ENCODE results near the gene MSI2.

Gene MSI2

GRCh38 chr17:57228911-57229310, 27.4 kb upstream of the MSI2 start:
- Histone ChIP-seq H3K27ac (ENCODE audit: low read depth, low read length) (no peak overlapping the region), H3K27me3 (ENCODE audit: control insufficient read depth, insufficient read depth, low read length) (no peaks in the 10 kb centered on the region), H3K36me3 (ENCODE audit: control insufficient read depth, insufficient read depth, low read length) (no peaks in the 10 kb centered on the region), H3K4me1 (ENCODE audit: control insufficient read depth, insufficient read depth, low read length) (no peaks in the 10 kb centered on the region), H3K9ac (ENCODE audit: low read length) (no peak overlapping the region), H3K4me3 (ENCODE audit: low read length) (no peak overlapping the region)

- Histone ChIP-seq H3K9ac (ENCODE audit: low read length) (no peak overlapping the region), H3K4me3 (ENCODE audit: low read length) (no peak overlapping the region), H3K27me3 (ENCODE audit: control insufficient read depth, insufficient read depth, low read length) (peaks cover 3% of the 10 kb centered on the region), H3K27ac (ENCODE audit: low read depth, low read length) (no peak overlapping the region), H3K4me1 (ENCODE audit: control insufficient read depth, insufficient read depth, low read length) (no peaks in the 10 kb centered on the region), H3K36me3 (ENCODE audit: control insufficient read depth, insufficient read depth, low read length) (no peaks in the 10 kb centered on the region)
Measured at GRCh38 chr17:57234061-57234738, 22.1 kb upstream of the MSI2 start.

- Histone ChIP-seq H3K36me3 (ENCODE audit: control insufficient read depth, insufficient read depth, low read length) (no peaks in the 10 kb centered on the region), H3K4me3 (ENCODE audit: low read length) (no peak overlapping the region), H3K9ac (ENCODE audit: low read length) (no peak overlapping the region), H3K4me1 (ENCODE audit: control insufficient read depth, insufficient read depth, low read length) (no peaks in the 10 kb centered on the region), H3K27me3 (ENCODE audit: control insufficient read depth, insufficient read depth, low read length) (peaks cover 3% of the 10 kb centered on the region), H3K27ac (ENCODE audit: low read depth, low read length) (no peak overlapping the region)
Measured at GRCh38 chr17:57234739-57235092, 21.6 kb upstream of the MSI2 start.

DNA sequence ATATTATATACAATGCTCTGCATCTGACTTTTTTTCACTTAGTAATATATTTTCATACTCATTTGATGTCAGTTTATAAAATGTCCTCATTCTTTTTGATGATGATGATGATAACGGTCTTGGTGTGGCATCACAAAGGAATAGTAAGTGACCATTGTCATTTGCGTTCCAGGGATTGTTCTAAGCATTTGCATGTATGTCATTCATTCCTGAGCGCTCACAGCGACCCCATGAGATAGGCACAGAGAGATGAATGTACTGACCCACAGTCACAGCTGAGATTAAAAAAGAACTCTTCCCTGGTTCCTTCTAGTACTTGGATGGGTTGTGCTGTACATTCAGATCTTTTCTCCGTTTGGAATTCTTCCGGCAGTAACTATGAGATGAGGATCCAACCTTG, 21.2 kb upstream of the MSI2 start:
- Histone ChIP-seq H3K4me1 (ENCODE audit: control insufficient read depth, insufficient read depth, low read length) (no peaks in the 10 kb centered on the region), H3K4me3 (ENCODE audit: low read length) (no peak overlapping the region), H3K9ac (ENCODE audit: low read length) (no peak overlapping the region), H3K27me3 (ENCODE audit: control insufficient read depth, insufficient read depth, low read length) (peaks cover 3% of the 10 kb centered on the region), H3K36me3 (ENCODE audit: control insufficient read depth, insufficient read depth, low read length) (no peaks in the 10 kb centered on the region), H3K27ac (ENCODE audit: low read depth, low read length) (no peak overlapping the region)

DNA sequence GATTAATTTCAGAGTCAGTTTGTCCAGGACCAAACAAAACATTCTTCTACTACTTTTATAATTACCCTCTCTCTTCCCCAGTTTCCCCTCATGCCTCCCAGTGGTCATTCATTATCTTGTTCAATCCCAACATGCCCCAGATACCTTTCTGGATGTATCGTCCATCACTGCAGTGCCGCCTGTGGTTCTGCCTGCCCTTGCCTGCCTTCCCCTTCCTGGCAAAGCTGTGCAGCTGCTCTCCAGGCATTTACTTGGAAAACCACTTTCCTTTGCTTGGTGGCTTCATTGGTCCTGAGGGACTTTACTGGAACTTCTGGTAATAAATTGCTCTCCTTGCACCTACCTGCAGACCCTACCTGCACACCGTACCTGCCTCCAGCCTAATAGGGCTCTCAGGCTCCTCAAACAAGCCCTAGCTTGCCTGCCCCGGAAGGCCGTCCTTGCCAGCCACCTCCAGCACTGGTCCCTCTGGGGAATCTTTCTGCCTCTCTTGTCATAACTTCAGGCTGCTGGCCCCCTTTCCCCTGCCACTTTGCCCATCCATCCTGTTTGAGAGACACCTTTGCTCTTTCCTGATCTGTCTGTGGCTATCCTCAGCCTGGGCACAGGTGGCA, 19.5 kb upstream of the MSI2 start:
- no peak overlapping the region for H3K27ac ChIP-seq (ENCODE audit: low read depth, low read length)
- H3K9ac ChIP-seq (ENCODE audit: low read length), result no peak overlapping the region
- H3K27me3 ChIP-seq (ENCODE audit: control insufficient read depth, insufficient read depth, low read length), result peaks cover 3% of the 10 kb centered on the region
- no peak overlapping the region for H3K4me3 ChIP-seq (ENCODE audit: low read length)
- H3K4me1 ChIP-seq (ENCODE audit: control insufficient read depth, insufficient read depth, low read length), result no peaks in the 10 kb centered on the region
- no peaks in the 10 kb centered on the region for H3K36me3 ChIP-seq (ENCODE audit: control insufficient read depth, insufficient read depth, low read length)

DNA sequence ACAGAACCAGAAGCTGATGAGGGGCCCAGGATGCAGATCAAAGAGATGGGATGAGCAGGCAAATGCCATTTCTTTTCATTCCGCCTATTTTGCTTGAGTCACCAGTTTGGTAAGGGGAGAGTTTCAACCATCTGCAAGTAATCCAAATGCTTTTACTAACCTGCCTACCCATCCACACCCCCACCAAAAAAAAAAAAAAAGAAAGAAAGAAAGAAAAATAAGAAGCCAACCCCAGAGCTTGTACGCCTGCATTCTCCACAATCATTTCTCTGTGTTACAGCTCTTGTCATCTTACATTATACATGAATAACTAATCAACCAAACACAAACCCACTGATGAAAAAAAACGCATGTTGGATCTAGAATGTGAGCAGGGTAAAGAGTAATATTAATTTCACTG, 15.7 kb upstream of the MSI2 start:
- Histone ChIP-seq H3K9ac (ENCODE audit: low read length) (no peak overlapping the region), H3K36me3 (ENCODE audit: control insufficient read depth, insufficient read depth, low read length) (no peaks in the 10 kb centered on the region), H3K27ac (ENCODE audit: low read depth, low read length) (no peak overlapping the region), H3K27me3 (ENCODE audit: control insufficient read depth, insufficient read depth, low read length) (peaks cover 3% of the 10 kb centered on the region), H3K4me3 (ENCODE audit: low read length) (no peak overlapping the region), H3K4me1 (ENCODE audit: control insufficient read depth, insufficient read depth, low read length) (no peaks in the 10 kb centered on the region)

- no peak overlapping the region for H3K4me3 ChIP-seq (ENCODE audit: low read length)
- H3K4me1 ChIP-seq (ENCODE audit: control insufficient read depth, insufficient read depth, low read length), result no peaks in the 10 kb centered on the region
- H3K9ac ChIP-seq (ENCODE audit: low read length), result no peak overlapping the region
- H3K27ac ChIP-seq (ENCODE audit: low read depth, low read length), result no peak overlapping the region
- H3K36me3 ChIP-seq (ENCODE audit: control insufficient read depth, insufficient read depth, low read length), result no peaks in the 10 kb centered on the region
- H3K27me3 ChIP-seq (ENCODE audit: control insufficient read depth, insufficient read depth, low read length), result peaks cover 3% of the 10 kb centered on the region
Measured at GRCh38 chr17:57242148-57242547, 14.2 kb upstream of the MSI2 start.

- Histone ChIP-seq H3K27me3 (ENCODE audit: control insufficient read depth, insufficient read depth, low read length) (no peaks in the 10 kb centered on the region), H3K9ac (ENCODE audit: low read length) (no peak overlapping the region), H3K4me1 (ENCODE audit: control insufficient read depth, insufficient read depth, low read length) (no peaks in the 10 kb centered on the region), H3K27ac (ENCODE audit: low read depth, low read length) (no peak overlapping the region), H3K36me3 (ENCODE audit: control insufficient read depth, insufficient read depth, low read length) (no peaks in the 10 kb centered on the region), H3K4me3 (ENCODE audit: low read length) (no peak overlapping the region)
Measured at GRCh38 chr17:57243171-57243622, 13.1 kb upstream of the MSI2 start.

DNA sequence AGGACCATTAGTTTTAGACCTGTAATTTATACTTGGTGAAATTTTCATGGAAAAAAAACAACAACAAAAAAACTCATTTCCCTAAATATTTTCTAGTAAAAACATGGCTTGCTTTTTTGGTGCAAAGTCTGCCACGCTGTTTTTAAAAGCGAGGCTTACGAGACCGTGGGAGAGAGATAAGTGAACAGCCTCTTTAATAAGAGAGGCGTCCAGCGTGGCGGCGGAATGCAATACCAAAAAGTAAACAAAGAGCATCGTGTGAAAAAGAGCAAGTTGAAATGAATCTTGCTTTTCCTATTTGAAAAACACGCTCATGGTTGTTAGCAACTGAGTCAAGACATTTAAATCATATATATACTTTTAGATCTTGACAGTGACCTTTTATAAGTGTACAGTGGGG, 10.5 kb upstream of the MSI2 start:
- H3K4me3 ChIP-seq (ENCODE audit: low read length), result no peak overlapping the region
- no peaks in the 10 kb centered on the region for H3K36me3 ChIP-seq (ENCODE audit: control insufficient read depth, insufficient read depth, low read length)
- no peak overlapping the region for H3K27ac ChIP-seq (ENCODE audit: low read depth, low read length)
- no peaks in the 10 kb centered on the region for H3K27me3 ChIP-seq (ENCODE audit: control insufficient read depth, insufficient read depth, low read length)
- no peaks in the 10 kb centered on the region for H3K4me1 ChIP-seq (ENCODE audit: control insufficient read depth, insufficient read depth, low read length)
- no peak overlapping the region for H3K9ac ChIP-seq (ENCODE audit: low read length)

- Histone ChIP-seq H3K27ac (ENCODE audit: low read depth, low read length) (no peak overlapping the region), H3K27me3 (ENCODE audit: control insufficient read depth, insufficient read depth, low read length) (no peaks in the 10 kb centered on the region)
Measured at GRCh38 chr17:57246257-57246656, 10.1 kb upstream of the MSI2 start.

GRCh38 chr17:57247261-57247660, 9.1 kb upstream of the MSI2 start:
- H3K9ac ChIP-seq (ENCODE audit: low read length), result no peak overlapping the region
- H3K4me3 ChIP-seq (ENCODE audit: low read length), result no peak overlapping the region
- H3K27me3 ChIP-seq (ENCODE audit: control insufficient read depth, insufficient read depth, low read length), result no peaks in the 10 kb centered on the region
- H3K27ac ChIP-seq (ENCODE audit: low read depth, low read length), result no peak overlapping the region
- no peaks in the 10 kb centered on the region for H3K36me3 ChIP-seq (ENCODE audit: control insufficient read depth, insufficient read depth, low read length)
- H3K4me1 ChIP-seq (ENCODE audit: control insufficient read depth, insufficient read depth, low read length), result no peaks in the 10 kb centered on the region

More at GRCh38 chr17:57246257-57246656, 10.1 kb upstream of the MSI2 start:
- Histone ChIP-seq H3K36me3 (ENCODE audit: control insufficient read depth, insufficient read depth, low read length) (no peaks in the 10 kb centered on the region), H3K9ac (ENCODE audit: low read length) (no peak overlapping the region), H3K4me1 (ENCODE audit: control insufficient read depth, insufficient read depth, low read length) (no peaks in the 10 kb centered on the region), H3K4me3 (ENCODE audit: low read length) (no peak overlapping the region)

DNA sequence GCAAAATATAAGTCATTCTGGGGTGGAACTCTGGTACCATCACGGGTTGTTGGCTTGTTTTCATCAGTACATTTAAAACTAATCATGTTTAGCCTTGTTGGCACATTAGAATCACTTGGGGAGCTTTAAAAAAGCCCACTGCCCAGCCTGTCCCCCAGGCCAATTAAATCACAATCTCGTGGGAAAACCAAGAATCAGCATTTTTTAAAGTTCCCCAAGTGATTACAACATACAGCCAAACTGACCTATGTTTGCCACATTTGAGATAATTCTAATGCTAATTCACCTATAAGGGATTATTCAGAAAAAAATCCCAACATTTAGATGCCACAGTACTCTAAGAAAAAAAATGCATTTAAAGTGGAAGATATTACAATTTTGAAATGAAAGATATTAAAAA, 8.4 kb upstream of the MSI2 start:
- Histone ChIP-seq H3K9ac (ENCODE audit: low read length) (no peak overlapping the region), H3K4me3 (ENCODE audit: low read length) (no peak overlapping the region), H3K27ac (ENCODE audit: low read depth, low read length) (no peak overlapping the region), H3K4me1 (ENCODE audit: control insufficient read depth, insufficient read depth, low read length) (no peaks in the 10 kb centered on the region), H3K36me3 (ENCODE audit: control insufficient read depth, insufficient read depth, low read length) (no peaks in the 10 kb centered on the region), H3K27me3 (ENCODE audit: control insufficient read depth, insufficient read depth, low read length) (no peaks in the 10 kb centered on the region)

DNA sequence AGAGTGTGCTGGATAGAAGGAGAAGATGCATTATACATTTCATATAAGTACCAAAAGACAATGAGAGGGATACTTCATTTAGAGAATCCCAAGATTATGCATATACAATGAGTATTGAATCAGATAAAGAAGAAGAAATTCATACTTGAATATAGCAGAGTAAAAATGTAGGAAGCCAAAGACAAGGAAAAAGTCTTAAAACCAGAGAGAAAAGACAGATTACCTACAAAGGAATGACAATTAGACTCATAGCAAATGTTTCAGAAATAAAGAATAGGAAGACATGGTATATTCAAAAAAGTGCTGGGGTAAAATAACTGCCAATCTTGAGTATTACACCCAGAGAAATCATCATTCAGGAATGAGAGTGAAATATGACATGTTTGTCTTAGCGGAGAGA, 6.8 kb upstream of the MSI2 start:
- no peaks in the 10 kb centered on the region for H3K36me3 ChIP-seq (ENCODE audit: control insufficient read depth, insufficient read depth, low read length)

More for the DNA sequence above, 6.8 kb upstream of the MSI2 start:
- no peak overlapping the region for H3K9ac ChIP-seq (ENCODE audit: low read length)
- no peaks in the 10 kb centered on the region for H3K27me3 ChIP-seq (ENCODE audit: control insufficient read depth, insufficient read depth, low read length)
- H3K4me3 ChIP-seq (ENCODE audit: low read length), result no peak overlapping the region
- no peaks in the 10 kb centered on the region for H3K4me1 ChIP-seq (ENCODE audit: control insufficient read depth, insufficient read depth, low read length)
- H3K27ac ChIP-seq (ENCODE audit: low read depth, low read length), result no peak overlapping the region
